HG03432 (cell line): Measurements from ENCODE around the gene SLC7A6.
"Not testable (repeated sequence)": the region's sequence is repeated elsewhere in the genome, so short reads cannot be mapped to it uniquely, and the experiment has no call there.

Experiments used
- ATAC-seq: cut with Tn5 transposase; IDR thresholded peaks from one replicate; pipeline ENCODE4 v1.9.1; 2021; ENCODE audit warnings: mild to moderate bottlenecking, moderate library complexity; ENCODE audit not compliant: unreplicated experiment

Gene SLC7A6

DNA sequence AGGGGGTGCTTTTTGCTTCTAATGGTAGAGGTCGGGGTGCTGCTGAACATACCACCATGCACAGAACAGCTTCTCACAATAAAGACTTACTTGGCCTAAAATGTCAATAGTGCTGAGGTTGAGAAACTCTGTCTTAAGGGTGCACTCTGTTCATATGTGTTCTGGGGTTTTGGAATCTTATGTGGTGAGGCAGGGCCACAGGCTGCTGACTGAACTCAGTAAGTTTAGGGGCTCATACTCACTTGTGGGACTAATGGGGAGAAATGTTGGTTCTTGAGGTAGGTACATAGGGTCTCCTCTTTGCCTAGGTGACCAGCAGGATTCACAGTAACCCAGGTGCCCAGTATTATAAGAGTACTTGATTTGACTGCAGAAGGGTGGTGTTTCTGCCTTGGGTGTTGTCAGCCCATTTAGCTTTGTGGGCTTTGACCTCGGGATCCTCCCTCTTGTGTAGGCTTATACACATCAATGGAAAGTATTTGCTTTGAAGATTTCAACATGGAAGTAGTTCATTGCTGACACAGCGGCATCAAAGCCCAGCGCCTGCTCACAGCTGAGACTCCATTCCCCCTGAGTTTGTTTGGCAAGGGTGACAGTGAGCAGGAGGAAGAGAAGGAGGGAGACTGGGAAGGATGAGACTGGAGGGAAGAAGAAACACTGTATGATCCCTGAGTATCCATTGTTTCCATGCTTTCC, 17.2 kb downstream of the SLC7A6 start:
- ATAC-seq: no peak

DNA sequence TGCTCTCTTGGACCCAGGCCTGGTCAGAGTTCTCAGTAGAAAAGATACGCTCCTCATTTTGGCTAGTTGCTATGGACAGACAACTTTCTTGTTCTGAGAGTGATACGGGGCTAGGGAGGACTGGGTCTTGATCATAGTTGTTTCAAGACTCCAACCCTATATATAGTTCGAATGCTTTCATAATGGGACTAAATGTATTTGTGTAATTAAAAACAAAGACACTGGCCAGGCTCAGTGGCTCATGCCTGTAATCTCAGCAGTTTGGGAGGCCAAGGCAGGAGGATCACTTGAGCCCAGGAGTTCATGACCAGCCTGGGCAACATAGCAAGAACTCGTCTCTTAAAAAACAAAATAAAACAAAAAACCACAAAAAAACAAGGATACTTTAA, 17.7 kb downstream of the SLC7A6 start:
- ATAC-seq: no peak

DNA sequence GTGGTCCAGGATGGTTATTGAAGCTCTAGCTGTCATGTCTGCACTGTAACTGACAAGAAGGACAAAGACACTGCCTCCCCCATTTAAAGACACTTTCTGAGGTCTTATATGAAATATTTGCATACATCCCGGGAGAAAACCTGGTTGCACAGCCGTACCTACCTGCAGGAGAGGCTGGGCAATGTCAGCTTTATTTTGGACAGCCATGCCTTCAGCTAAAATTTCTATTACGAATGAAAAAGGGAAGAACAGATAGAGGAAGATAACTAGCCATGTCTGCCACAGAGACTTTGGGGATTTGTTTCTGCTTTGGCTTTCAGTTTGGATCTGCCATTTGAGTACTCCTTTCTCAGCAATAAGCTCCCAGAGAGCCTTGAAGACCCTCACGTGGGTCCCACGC, 19.0 kb downstream of the SLC7A6 start:
- ATAC-seq: no peak

DNA sequence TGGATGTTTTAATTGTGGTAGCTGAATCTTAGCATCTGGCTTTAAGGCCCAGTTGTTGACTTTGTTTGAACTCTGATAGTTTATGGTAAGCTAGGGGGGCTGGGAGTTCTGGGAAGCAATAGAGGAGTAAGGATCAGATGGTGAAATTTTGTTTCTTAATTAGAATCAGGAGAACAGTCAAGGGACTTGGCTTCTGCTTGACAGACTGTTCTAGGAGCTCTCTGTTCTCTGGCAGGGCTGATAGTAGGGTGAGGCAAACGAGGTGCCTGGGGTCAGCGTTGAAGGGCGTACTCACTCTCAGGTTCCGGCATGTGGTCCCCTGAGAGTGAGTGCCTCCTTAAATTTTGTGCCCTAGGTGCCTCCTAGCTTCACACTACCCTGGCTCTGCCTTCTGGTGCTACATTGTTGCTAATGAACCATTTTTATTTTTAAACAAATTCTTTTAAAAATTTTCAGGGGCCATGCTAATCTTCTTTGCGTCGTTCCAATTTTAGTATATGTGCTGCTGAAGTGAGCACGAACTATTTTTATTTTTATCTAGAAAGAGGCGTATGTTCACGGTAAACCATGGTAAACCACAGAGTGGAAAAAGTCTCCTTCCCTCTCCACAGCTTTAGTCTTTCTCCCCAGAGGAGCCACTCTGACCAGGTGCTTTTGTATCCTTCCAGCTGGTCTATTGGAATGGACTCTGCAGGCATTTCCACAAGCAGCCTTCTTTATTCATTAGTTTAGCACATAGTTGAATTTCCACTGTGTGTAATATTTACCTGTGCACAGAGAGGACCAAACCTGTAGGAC, 19.7 kb downstream of the SLC7A6 start:
- peak; percentile 44 for ATAC-seq

DNA sequence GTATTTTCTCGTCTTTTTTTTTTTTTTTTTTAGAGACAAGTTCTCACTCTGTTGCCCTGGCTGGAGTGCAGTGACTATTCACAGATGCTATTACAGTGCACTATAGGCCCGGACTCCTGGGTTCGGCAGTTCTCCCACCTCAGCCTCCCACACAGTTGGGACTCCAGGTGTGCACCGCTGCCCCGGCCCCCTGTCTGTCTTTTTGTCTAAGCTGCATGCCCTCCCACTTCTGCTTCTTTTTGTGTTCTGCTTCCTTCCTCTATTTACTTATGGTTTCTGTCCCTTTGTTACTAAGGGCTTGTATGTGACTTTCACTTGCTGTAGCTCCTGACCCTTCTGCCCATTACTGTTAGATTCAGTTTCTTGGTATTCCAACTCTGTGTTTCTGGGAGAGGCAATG, 20.5 kb downstream of the SLC7A6 start:
- ATAC-seq: peak; percentile 47

DNA sequence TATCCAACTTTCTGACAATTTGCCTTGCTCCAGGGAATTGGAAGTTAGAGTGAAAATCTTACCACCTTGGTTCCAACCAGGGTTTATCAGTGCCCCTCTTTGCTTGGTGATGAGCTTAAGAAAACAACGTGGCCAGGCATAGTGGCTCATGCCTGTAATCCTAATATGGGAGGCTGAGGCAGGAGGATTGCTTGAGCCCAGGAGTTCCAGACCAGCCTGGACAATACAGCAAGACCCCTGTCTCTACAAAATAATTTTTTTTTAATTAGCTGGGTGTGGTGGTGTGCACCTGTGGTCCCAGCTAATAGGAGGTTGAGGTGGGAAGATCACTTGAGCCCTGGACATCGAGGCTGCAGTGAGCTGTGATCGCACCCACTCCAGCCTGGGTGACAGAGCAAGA, 21.4 kb downstream of the SLC7A6 start:
- ATAC-seq: no peak

DNA sequence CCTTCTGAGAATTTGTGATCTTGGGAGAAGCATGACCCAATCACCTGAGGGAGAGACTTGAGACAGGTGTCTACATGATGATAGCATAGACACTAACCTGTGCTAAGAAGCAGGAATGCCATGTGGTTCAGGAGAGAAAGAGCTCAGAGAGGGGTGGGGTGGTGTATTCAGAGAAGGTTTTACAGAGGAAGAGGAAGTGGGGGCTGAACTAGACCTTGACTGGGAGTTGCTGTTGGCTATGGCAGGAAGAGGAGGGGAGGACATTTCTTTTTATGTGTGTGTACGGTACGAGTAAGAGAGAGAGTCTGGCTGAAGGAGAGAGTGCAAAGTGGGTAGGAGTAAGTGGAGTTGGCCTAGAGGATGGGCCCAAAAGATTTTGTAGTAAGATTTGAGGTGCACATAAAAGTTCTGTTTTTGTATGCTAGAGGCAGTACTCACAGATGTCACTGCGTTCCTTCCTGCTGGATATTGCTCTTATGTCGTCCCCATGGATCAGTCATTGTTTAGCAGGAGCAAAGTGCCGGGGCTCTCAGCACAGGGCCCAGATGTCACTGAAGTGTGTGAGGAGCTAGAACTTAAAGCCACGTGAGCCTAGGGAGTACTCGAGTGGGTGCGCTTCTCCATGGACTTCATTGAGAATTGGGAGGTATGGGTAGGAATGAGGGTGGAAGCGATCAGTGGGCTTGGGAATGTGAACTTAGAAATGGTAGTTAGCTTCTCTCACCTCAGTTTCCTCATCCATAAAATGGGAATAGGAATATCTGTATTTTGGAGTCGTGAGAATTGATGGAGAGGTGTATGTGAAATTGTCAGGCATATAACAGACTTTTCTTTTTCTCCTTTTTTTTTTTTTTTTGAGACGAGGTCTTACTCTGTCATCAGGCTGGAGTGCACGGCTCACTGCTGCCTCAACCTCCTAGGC, 22.1 kb downstream of the SLC7A6 start:
- ATAC-seq: no peak

DNA sequence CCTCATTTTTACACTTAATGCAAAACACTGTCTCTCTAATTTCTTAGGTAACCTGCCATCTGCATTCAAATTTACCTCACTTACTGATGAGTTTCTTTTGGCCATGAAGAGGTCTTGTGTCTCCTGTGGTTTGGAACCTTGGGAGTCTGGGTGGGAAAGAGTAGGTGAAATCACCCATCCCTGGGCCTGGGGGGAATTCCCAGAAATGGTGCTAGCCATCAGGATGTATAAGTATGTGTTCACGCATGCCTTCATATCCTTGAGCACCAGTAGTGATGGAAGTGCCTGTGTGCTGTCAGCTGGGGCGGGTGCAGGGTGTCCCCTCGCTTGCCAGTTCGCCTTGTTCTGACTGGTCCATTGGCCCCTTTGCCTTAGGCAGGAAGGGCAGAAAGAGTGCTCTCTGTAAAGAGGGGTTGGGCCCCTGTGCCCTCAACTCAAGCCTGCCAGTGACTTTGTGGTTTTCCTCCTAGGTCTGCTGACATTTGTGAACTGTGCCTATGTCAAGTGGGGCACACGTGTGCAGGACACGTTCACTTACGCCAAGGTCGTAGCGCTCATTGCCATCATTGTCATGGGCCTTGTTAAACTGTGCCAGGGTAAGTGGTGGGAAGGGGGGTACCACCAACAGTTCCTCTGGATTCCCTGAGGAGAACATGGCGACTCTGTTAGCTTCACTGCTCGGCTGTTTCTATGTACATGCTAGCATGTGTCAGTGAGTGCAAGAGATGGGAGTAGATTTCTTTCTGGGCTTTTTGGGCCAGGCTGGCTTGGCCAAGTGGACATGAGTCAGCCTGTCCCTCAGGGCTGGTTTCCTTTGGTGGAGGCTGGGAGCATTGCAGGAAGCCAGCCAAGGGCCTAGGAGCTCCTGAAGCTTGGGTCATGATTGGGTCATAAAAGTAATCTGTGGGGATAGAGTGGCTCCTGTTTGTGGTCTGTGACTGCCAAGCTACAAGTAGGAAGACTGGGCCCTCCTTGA, 23.2 kb downstream of the SLC7A6 start:
- no peak for ATAC-seq

DNA sequence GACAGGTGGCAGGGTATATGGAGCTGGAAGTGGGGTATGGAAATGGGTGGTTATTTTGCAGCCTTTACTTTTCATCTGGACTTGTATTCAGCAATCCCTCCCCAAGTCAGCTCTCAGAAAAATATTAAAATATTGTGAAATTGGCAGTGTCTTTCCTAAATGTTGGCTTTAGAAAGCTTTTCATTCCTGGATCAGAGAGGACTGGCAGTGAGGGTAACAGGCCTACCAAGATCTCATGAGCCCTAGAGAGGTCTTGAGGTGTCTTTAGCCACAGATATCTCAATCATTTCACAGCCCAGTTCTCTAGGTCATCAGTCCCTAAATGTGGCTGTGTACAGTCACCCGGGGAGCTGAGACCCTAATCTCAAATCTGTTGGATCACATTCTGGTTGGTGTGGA, 23.9 kb downstream of the SLC7A6 start:
- no peak for ATAC-seq

DNA sequence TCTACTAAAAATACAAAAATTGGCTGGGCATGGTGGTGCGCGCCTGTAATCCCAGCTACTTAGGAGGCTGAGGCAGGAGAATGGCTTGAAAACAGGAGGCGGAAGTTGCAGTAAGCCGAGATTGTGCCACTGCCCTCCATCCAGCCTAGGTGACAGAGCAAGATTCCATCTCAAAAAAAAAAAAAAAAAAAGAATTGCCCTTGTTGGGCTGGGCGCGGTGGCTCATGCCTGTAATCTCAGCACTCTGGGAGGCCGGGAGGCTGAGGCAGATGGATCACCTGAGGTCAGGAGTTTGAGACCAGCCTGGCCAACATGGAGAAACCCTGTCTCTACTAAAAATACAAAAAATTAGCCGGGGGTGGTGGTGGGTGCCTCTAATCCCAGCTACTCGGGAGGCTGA, 24.5 kb downstream of the SLC7A6 start:
- not testable (repeated sequence) for ATAC-seq

DNA sequence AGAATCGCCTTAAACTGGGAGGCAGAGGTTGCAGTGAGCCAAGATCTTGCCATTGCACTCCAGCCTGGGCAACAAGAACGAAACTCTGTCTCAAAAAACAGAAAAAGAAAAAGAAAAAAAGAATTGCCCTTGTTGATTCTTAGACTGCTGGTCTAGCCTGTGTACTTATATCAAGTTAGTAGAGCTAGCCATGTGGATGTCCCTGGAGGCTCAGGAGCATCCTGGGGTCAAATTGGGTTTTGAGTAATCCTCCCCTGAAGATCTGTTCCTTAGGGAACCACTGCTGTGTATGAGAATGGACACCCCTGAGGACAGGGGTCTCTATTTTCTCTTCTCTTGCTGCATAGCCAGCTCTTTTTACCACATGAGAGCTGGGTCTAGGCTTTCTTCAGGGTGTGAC, 24.9 kb downstream of the SLC7A6 start:
- peak; percentile 7 for ATAC-seq

DNA sequence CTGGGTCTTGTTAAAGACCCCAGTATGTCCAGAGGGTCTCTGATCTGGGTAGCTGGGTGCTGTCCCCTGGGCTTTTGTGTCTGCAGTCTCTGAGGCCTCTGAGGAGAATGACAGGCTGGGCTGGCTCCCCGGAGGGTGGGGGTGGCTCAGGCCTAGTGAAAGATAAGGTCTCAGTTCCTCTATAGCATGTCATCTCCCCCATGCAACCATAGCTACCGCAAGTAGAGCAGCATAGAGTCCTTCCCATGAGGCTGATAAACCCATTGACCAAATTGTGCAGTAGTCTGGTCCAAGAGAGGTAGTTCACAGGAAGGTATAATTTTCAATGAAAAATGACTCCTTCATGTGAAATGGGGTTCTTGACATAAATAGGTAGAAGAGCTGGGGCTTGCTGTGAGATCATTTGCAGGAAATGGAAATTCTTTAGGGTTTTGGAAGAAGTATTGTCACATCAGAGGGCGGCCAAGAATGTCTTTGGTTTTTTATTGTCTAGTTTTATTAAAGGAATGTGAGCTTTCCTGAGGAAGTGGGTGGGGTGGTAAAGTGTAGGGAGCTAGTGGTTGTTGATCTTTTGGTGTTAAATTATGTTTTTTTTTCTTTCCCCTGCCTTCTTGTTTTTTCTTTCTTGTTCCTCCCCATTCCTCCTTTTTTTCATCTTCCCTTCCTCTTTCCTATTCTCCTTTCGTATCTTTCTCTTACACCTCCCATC, 25.4 kb downstream of the SLC7A6 start:
- ATAC-seq: peak; percentile 81

DNA sequence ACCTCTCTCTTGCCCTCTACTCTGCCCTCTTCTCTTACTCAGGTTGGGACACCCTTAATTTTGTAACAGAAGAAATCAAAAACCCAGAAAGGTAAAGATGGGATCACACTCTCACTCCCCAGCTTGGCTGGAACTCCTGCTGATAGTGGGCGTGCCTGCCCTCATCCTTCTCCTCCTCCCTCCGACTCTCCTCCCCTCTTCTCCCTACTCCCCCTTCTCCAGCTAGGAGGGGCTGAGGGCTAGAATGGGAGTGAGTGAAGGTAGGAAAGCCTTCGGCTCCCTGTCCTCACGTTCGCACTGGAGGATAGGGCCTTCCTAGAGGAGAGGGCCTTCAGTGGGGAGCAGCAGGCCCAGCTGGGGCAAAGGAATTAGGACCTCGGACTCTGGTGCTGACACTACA, 26.1 kb downstream of the SLC7A6 start:
- no peak for ATAC-seq

DNA sequence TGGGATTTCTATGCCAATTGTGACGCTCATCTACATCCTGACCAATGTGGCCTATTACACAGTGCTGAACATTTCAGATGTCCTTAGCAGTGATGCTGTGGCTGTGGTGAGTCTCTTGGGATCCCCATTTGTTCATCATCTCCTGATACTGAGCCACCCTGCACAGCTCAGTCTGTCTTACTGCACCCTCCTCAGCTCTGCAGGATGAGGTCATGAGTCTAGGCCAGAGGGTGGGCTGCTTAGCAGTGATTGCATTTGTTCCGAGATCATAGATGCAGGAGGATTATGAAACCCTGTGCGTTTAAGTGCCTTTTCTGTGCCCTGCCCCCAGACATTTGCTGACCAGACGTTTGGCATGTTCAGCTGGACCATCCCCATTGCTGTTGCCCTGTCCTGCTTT, 26.9 kb downstream of the SLC7A6 start:
- no peak for ATAC-seq

DNA sequence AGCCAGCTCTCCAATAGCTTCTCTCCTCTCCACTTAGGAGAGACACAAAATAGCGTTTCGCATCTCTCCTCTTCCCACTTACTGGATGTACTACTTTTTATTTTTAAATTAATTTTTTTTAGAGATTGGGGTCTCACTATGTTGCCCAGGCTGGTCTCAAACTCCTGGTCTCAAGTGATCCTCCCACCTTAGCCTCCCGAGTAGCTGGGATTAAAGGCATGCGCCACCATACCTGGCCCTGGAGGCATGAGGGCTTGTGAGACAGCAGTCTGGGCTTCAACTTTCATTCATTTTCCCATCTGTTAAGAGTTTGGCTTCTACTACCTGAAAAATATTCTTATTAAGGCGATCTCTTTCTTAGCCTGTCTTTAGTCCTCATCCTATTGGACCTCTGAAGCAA, 28.1 kb downstream of the SLC7A6 start:
- no peak for ATAC-seq

DNA sequence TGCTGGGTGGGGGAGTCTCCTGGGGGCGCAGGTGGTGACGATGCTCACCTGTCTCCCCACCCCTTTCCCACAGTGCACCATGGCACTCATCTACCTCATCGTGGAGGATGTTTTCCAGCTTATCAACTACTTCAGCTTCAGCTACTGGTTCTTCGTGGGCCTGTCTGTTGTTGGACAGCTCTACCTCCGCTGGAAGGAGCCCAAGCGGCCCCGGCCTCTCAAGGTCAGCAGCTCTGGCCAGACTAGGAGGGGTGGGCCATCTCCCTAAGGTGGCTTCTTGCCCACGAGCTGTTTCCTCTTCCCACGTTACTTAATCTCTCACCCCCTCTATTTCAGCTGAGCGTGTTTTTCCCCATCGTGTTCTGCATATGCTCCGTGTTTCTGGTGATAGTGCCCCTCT, 32.0 kb downstream of the SLC7A6 start:
- no peak for ATAC-seq

DNA sequence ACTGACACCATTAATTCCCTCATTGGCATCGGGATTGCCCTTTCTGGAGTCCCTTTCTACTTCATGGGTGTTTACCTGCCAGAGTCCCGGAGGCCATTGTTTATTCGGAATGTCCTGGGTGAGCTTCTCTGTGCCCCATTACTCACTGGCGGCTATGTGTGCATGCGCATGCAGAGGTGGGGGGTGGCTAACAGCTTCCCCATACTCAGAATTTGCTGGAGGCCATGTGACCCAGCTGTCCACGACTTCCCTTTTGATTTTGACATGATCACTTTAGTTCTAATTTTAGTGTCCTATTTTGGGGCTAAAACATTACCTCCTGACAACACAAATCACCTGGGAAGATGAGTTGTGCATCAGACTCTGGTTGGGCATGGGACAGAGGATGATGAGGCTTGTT, 32.4 kb downstream of the SLC7A6 start:
- ATAC-seq: no peak

DNA sequence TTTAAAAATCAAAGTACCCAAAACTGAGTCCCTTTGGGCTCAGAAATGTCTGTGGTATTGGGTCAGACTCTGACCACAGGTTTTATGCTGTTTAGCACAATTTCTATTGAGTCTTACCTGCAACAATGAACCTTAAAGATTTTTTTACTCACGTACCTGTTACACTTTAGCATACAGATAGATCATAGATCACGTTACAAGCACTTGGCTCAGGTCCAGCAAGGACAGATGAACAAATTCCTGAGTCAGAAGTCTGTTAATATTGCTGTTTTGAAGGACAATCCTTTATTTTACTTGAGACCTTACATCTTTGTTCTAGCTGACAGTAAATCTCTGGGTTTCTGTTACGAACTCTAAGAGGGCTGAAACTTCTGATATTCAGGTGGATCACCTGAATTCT, 33.6 kb downstream of the SLC7A6 start:
- ATAC-seq: no peak

DNA sequence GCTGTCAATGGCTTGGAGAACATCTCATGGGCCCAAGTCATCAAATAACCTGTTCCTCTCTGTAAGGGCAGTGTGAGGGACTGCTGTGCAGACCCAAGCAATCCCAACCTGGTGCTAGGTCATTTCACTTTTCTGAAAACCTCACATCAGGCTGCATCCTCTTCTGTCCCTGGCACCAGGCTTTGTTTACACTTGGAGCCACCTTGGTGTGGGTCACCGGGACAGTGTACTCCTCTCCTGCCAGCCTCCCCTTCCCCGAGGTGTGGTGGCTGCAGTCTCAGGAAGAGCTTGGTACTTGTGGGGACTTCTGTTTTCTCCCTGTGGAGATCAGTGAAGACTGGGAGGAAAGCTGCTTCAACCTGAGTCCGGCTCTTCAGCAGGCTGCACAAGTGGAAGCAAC, 34.0 kb downstream of the SLC7A6 start:
- no peak for ATAC-seq
